ENCODE data around the gene MRFAP1L1.

MRFAP1L1 gene

DNA sequence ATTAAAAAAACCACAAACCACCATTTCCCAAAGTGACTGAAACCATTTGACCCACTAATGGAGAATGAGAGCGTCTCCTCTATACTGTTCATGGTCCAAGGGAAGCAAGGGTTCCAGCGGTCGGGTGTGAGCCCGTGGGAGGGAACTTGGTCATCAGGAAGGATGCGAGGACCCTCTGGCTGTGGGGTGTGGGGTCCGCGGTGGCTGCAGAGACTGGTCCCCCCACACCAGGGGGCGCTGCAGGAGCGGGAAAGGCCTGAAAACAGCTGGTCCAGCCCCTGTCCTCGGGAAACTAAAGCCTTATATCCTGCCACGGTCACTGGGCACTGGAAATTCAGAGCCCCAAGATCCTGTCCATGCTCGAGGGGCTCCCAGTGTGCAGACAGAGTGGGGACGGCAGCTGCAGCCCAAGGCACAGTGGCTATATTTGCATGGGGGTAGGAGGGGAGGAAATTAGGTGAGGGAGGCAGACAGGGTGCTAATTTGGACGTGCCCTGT lies 10.6 kb upstream of the MRFAP1L1 start:
- H3K27me3 ChIP-seq (replicated peaks): no peaks in the 10 kb centered on the region
- H3K27ac ChIP-seq: no peak overlapping the region
- in situ Hi-C loops (cut with HindIII; ENCODE audit: low pct_ligation_motif_present, low sequenced_read_pairs): no loop called here
- H3K36me3 ChIP-seq (replicated peaks): no peaks in the 10 kb centered on the region
- H3K4me3 ChIP-seq (ENCODE audit: low read depth, low read length): no peak overlapping the region
- TF ChIP-seq, protein P1, sequence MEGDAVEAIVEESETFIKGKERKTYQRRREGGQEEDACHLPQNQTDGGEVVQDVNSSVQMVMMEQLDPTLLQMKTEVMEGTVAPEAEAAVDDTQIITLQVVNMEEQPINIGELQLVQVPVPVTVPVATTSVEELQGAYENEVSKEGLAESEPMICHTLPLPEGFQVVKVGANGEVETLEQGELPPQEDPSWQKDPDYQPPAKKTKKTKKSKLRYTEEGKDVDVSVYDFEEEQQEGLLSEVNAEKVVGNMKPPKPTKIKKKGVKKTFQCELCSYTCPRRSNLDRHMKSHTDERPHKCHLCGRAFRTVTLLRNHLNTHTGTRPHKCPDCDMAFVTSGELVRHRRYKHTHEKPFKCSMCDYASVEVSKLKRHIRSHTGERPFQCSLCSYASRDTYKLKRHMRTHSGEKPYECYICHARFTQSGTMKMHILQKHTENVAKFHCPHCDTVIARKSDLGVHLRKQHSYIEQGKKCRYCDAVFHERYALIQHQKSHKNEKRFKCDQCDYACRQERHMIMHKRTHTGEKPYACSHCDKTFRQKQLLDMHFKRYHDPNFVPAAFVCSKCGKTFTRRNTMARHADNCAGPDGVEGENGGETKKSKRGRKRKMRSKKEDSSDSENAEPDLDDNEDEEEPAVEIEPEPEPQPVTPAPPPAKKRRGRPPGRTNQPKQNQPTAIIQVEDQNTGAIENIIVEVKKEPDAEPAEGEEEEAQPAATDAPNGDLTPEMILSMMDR (IDR thresholded peaks at IDR 0.05; ENCODE audit: low read depth, low read length, missing control alignments): peak; percentile 98
- peak; percentile 47 for DNase-seq

DNA sequence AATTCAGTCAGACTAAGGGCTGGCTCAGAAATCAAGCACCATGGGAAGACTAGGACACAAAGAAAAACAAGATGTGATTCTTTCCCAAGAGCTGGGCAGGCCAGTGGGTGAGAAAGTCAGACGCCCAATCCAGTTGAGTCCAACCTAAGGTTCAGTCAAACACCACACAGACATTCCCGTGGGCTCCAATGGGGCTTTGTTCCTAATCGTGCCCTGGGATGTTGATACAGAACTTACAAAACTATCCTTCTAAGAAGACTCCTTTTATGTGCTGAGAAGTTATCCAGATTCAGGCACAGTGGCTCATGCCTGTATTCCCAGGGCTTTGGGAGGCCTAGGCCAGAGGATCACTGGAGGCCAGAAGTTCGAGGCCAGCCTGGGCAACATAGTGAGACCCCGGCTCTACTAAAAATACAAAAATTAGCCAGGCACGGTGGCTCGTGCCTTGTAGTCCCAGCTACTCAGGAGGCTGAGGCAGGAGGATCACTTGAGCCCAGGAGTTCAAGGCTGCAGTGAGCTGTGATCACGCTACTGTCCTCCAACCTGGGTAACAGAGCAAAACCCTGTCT lies 10.0 kb upstream of the MRFAP1L1 start:
- Histone ChIP-seq H3K4me3 (ENCODE audit: low read depth, low read length) (no peak overlapping the region), H3K27me3 (replicated peaks) (no peaks in the 10 kb centered on the region), H3K27ac (no peak overlapping the region), H3K36me3 (replicated peaks) (no peaks in the 10 kb centered on the region)
- TF ChIP-seq, protein P1 (IDR thresholded peaks at IDR 0.05; ENCODE audit: low read depth, low read length, missing control alignments): no peak
- DNase-seq: no peak
- in situ Hi-C loops (cut with HindIII; ENCODE audit: low pct_ligation_motif_present, low sequenced_read_pairs): no loop called here

DNA sequence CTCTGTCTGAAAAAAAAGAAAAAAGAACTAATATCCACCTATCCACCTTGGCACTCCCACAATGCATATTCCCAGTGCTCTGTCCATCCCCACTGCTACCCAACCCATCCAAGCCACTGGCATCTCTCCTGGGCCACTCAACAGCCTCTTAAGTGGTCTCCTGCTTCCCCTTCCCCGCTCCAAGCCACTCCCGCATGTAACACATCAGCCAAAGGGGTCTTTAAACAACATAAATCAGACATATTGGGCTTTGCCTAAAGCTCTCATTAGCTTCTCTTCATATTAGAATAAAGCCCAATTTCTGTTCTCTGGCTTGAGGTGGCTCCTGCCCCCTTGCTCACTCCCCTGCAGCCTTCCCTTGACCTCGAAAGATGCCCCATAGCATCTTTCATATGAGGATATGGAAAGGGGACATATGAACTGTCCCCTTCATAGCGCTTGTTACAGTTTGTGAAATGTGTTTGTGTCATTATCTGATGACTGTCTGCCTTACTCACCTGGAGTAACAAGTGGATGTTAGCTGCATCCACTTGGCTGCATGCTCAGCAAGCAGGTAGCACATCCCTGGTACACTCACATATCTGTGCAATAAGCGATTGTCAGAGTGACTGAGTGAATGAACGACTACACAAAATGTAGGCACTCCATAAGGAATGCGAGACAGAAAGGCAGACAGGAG lies 9.4 kb upstream of the MRFAP1L1 start:
- in situ Hi-C loops (cut with HindIII; ENCODE audit: low pct_ligation_motif_present, low sequenced_read_pairs): no loop called here
- no peak for DNase-seq
- Histone ChIP-seq H3K36me3 (replicated peaks) (no peaks in the 10 kb centered on the region), H3K27ac (no peak overlapping the region), H3K4me3 (ENCODE audit: low read depth, low read length) (no peak overlapping the region), H3K27me3 (replicated peaks) (no peaks in the 10 kb centered on the region)
- TF ChIP-seq, protein P1 (IDR thresholded peaks at IDR 0.05; ENCODE audit: low read depth, low read length, missing control alignments): no peak

DNA sequence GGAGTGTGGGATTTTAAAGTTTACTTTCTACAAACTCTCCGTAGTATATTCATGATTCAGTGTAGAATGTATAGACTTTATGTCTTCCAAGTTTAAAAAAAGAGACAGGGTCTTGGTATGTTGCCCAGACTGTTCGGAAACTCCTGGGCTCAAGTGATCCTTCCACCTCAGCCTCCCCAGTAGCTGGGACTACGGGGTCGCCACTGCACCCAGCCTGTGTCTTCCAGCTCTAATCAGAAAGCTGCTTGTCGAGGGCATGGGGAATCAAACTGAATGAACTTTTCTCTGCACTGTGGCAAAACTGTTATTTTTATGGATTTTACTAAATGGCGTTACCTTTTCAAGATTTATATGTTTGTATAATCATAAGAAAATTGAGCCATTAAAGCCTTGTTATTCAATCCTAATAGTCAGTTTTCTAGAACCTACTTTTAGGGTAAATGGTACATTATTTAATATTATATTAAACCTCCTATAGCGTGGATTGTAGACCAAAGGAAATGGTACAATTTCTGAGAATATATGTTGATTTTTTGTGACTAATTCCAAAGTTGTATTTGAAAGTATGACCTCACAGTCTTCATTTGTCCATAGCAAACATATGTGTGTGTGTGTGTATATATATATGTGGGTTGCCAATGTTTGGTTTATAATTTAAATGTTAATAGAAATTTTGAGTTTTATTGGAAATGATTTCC lies 7.4 kb upstream of the MRFAP1L1 start:
- no peak for DNase-seq
- Histone ChIP-seq H3K36me3 (replicated peaks) (no peaks in the 10 kb centered on the region), H3K4me3 (ENCODE audit: low read depth, low read length) (peak overlapping the region; percentile 71), H3K27ac (peak overlapping the region; percentile 73), H3K27me3 (replicated peaks) (no peaks in the 10 kb centered on the region)
- TF ChIP-seq, protein P1 (IDR thresholded peaks at IDR 0.05; ENCODE audit: low read depth, low read length, missing control alignments): no peak
- in situ Hi-C loops (cut with HindIII; ENCODE audit: low pct_ligation_motif_present, low sequenced_read_pairs): no loop called here

DNA sequence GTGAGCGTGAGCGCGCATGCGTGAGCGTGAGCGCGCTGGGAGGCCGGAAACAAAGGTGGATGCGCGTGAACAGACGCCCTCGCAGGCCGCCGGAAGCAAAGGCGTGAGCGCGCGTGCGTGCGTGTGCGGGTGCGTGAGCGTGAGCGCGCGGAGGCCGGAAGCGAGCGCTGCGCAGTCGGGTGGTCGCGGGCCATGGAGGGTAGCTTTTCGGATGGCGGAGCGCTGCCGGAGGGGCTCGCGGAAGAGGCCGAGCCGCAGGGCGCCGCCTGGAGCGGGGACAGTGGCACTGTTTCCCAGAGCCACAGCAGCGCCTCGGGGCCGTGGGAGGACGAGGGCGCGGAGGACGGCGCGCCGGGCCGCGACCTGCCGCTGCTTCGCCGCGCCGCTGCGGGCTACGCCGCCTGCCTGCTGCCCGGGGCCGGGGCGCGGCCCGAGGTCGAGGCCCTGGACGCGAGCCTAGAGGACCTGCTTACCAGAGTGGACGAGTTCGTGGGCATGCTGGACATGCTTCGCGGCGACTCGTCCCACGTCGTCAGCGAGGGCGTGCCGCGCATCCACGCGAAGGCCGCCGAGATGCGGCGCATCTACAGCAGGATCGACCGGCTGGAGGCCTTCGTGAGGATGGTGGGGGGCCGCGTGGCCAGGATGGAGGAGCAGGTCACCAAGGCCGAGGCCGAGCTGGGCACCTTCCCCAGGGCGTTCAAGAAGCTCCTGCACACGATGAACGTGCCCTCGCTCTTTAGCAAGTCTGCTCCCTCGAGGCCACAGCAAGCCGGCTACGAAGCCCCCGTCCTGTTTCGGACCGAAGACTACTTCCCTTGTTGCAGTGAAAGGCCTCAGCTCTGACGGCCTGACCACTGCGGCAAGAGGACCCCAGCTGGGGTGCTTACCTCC lies 6.6 kb upstream of the MRFAP1L1 start, which contains the start of gene BLOC1S4:
BLOC1S4 (plus strand) TSS at position 157 of the 894 bp plus-strand sequence; CDS start at position 193, 36 bp downstream.
- Histone ChIP-seq H3K27me3 (replicated peaks) (no peaks in the 10 kb centered on the region), H3K27ac (peak within 1 kb of the TSS; percentile 73), H3K36me3 (replicated peaks) (no peaks in the 10 kb centered on the region), H3K4me3 (ENCODE audit: low read depth, low read length) (peak within 1 kb of the TSS; percentile 71)
- peak; percentile 76 for DNase-seq
- in situ Hi-C loops (cut with HindIII; ENCODE audit: low pct_ligation_motif_present, low sequenced_read_pairs): no loop called here
- TF ChIP-seq, protein P1 (IDR thresholded peaks at IDR 0.05; ENCODE audit: low read depth, low read length, missing control alignments): peak; percentile 24
